Neural crest cell (in vitro differentiated cells): ENCODE results near the gene UCK1. TPM values are rescaled to one million over a fixed set of nuclear protein-coding genes. Genes with fewer than 3 reads are reported as not detected.
A peak's percentile ranks its signal among the peaks of the same experiment; 100 is the strongest.

Experiments
- DNase-seq: peaks from one replicate; pipeline ENCODE4 v3.0.0; 2021; ENCODE audit warnings: low read depth, mixed read lengths, low spot score
- H3K27ac Mint-ChIP-seq: one replicate; pipeline ENCODE4 v1.8.0; 2021; ENCODE audit warnings: mild to moderate bottlenecking, mixed read lengths; ENCODE audit not compliant: unreplicated experiment
- H3K27me3 Mint-ChIP-seq: 2 replicates; pipeline ENCODE4 v1.8.0; 2021; ENCODE audit warnings: low read depth, mild to moderate bottlenecking, mixed read lengths
- H3K36me3 Mint-ChIP-seq: 2 replicates; pipeline ENCODE4 v1.8.0; 2021; ENCODE audit warnings: low read depth, mild to moderate bottlenecking, mixed read lengths
- H3K4me1 Mint-ChIP-seq: 2 replicates; pipeline ENCODE4 v1.8.0; 2021; ENCODE audit warnings: mixed read lengths
- H3K4me3 Mint-ChIP-seq: one replicate; pipeline ENCODE4 v1.8.0; 2021; ENCODE audit warnings: mild to moderate bottlenecking, mixed read lengths
- H3K9me3 Mint-ChIP-seq: 2 replicates; pipeline ENCODE4 v1.8.0; 2021; ENCODE audit warnings: mixed read lengths
- CTCF ChIP-seq: fragments of 200-600 bp; sonication (generic); conservative IDR thresholded peaks from 2 replicates; pipeline ENCODE4 v1.5.0; 2021; ENCODE audit warnings: antibody characterized with exemption, mild to moderate bottlenecking
- total RNA-seq: library from RNA; stranded (reverse); gene quantifications from 2 replicates; pipeline ENCODE4 v1.2.1, GENCODE V29; 2021

Gene UCK1
- total RNA-seq, 1 donor from 2014 or later, result 56.8 TPM

GRCh38 chr9:131492070-131492469 is 39.0 kb downstream of the UCK1 start:
- Mint-ChIP-seq H3K27ac (peak overlapping the region; percentile 43), H3K4me1 (no peaks in the 10 kb centered on the region), H3K27me3 (no peaks in the 10 kb centered on the region), H3K36me3 (peaks cover 32% of the 10 kb centered on the region), H3K9me3 (no peaks in the 10 kb centered on the region), H3K4me3 (no peak overlapping the region)
- no peak for TF ChIP-seq CTCF
- DNase-seq, result no peak

GRCh38 chr9:131491001-131491710 is 39.9 kb downstream of the UCK1 start:
- Mint-ChIP-seq H3K36me3 (peaks cover 36% of the 10 kb centered on the region), H3K4me3 (no peak overlapping the region), H3K4me1 (no peaks in the 10 kb centered on the region), H3K27ac (no peak overlapping the region), H3K9me3 (no peaks in the 10 kb centered on the region), H3K27me3 (no peaks in the 10 kb centered on the region)
- no peak for DNase-seq
- no peak for TF ChIP-seq CTCF

GRCh38 chr9:131490514-131490913 is 40.5 kb downstream of the UCK1 start:
- no peak for TF ChIP-seq CTCF
- Mint-ChIP-seq H3K4me1 (no peaks in the 10 kb centered on the region), H3K9me3 (no peaks in the 10 kb centered on the region), H3K4me3 (no peak overlapping the region), H3K36me3 (peaks cover 36% of the 10 kb centered on the region), H3K27ac (no peak overlapping the region), H3K27me3 (no peaks in the 10 kb centered on the region)
- no peak for DNase-seq

- no peak overlapping the region for H3K4me3 Mint-ChIP-seq
- TF ChIP-seq CTCF, result no peak
- DNase-seq, result no peak
Measured at GRCh38 chr9:131487621-131488031, 43.4 kb downstream of the UCK1 start.

GRCh38 chr9:131487001-131487400 is 44.1 kb downstream of the UCK1 start:
- Mint-ChIP-seq H3K9me3 (no peaks in the 10 kb centered on the region), H3K4me1 (no peaks in the 10 kb centered on the region), H3K36me3 (peaks cover 27% of the 10 kb centered on the region), H3K27me3 (no peaks in the 10 kb centered on the region), H3K4me3 (no peak overlapping the region), H3K27ac (no peak overlapping the region)
- DNase-seq, result no peak
- no peak for TF ChIP-seq CTCF

More at GRCh38 chr9:131487621-131488031, 43.4 kb downstream of the UCK1 start:
- Mint-ChIP-seq H3K27me3 (no peaks in the 10 kb centered on the region), H3K27ac (no peak overlapping the region), H3K36me3 (peaks cover 24% of the 10 kb centered on the region), H3K9me3 (no peaks in the 10 kb centered on the region), H3K4me1 (no peaks in the 10 kb centered on the region)
